Common myeloid progenitor, CD34-positive (primary cell): ENCODE data around the gene TAS2R60.

ENCODE experiments used
- CTCF ChIA-PET: fragments of 350-600 bp; sonication (Branson Sonifier 250); formaldehyde crosslinking; loops from one replicate; lab custom pipeline; 2021; ENCODE audit warnings: antibody characterized with exemption; lab: Charles Lee
- POLR2A ChIA-PET: fragments of 350-600 bp; sonication (Branson Sonifier 250); formaldehyde crosslinking; loops from one replicate; lab custom pipeline; 2021; ENCODE audit warnings: antibody characterized with exemption; lab: Charles Lee
- DNase-seq, 3 donors: peaks; one replicate each; pipeline versions ENCODE4 v3.0.0 to v3.0.0-alpha.2; 2013
- H3K27ac ChIP-seq, 2 experiments: 1 replicate in 1 of 2; 2 replicates in 1 of 2; pipeline ENCODE4 v1.7.0; 2013; ENCODE audit warnings: inconsistent platforms in 2 of 2, low read length in 2 of 2, mild to moderate bottlenecking in 2 of 2, low read depth in 1 of 2, moderate library complexity in 1 of 2; ENCODE audit not compliant: severe bottlenecking in 2 of 2, insufficient read depth in 1 of 2, poor library complexity in 1 of 2
- H3K27me3 ChIP-seq, 5 experiments: replicated peaks in 2 of 5; 1 replicate in 3 of 5; 2 replicates in 2 of 5; pipeline versions ENCODE4 v1.6.1 to v1.7.0; 2013; ENCODE audit warnings: low read length in 4 of 5, mild to moderate bottlenecking in 2 of 5, moderate library complexity in 2 of 5, inconsistent platforms in 1 of 5; ENCODE audit not compliant: insufficient read depth in 5 of 5, control insufficient read depth in 4 of 5
- H3K36me3 ChIP-seq, 4 experiments: 1 replicate in 2 of 4; 2 replicates in 2 of 4; pipeline versions ENCODE4 v1.6.1 to v1.7.0; 2013; ENCODE audit warnings: low read length in 3 of 4, control low read depth in 1 of 4, mild to moderate bottlenecking in 1 of 4; ENCODE audit not compliant: control insufficient read depth in 4 of 4, insufficient read depth in 4 of 4
- H3K4me1 ChIP-seq, 4 experiments: 1 replicate in 3 of 4; 2 replicates in 1 of 4; pipeline versions ENCODE4 v1.6.1 to v1.7.1; 2013; ENCODE audit warnings: low read length in 3 of 4, mild to moderate bottlenecking in 3 of 4, control low read depth in 1 of 4, inconsistent platforms in 1 of 4, moderate library complexity in 1 of 4; ENCODE audit not compliant: control insufficient read depth in 4 of 4, insufficient read depth in 4 of 4; ENCODE audit errors: control extremely low read depth in 1 of 4
- H3K4me3 ChIP-seq, 7 experiments: 1 replicate in 4 of 7; 2 replicates in 3 of 7; pipeline versions ENCODE4 v1.5.1 to v1.7.0; 2013; ENCODE audit warnings: mild to moderate bottlenecking in 7 of 7, low read length in 6 of 7, moderate library complexity in 6 of 7, inconsistent platforms in 2 of 7, low read depth in 2 of 7, control low read depth in 1 of 7; ENCODE audit not compliant: insufficient read depth in 4 of 7, control insufficient read depth in 1 of 7; ENCODE audit errors: extremely low read depth in 1 of 7
- H3K9me3 ChIP-seq, 5 experiments: 1 replicate in 4 of 5; 2 replicates in 1 of 5; pipeline versions ENCODE4 v1.6.1 to v1.7.1; 2013; ENCODE audit warnings: low read length in 4 of 5, mild to moderate bottlenecking in 2 of 5, inconsistent platforms in 1 of 5, low read depth in 1 of 5, moderate library complexity in 1 of 5; ENCODE audit not compliant: control insufficient read depth in 4 of 5, insufficient read depth in 2 of 5; ENCODE audit errors: control extremely low read depth in 1 of 5
- WGBS: methylation state at CpG from one replicate; pipeline ENCODE4 v1.1.5; 2013; ENCODE audit not compliant: insufficient coverage; 5-methylcytosine and 5-hydroxymethylcytosine counted together

TAS2R60 gene

DNA sequence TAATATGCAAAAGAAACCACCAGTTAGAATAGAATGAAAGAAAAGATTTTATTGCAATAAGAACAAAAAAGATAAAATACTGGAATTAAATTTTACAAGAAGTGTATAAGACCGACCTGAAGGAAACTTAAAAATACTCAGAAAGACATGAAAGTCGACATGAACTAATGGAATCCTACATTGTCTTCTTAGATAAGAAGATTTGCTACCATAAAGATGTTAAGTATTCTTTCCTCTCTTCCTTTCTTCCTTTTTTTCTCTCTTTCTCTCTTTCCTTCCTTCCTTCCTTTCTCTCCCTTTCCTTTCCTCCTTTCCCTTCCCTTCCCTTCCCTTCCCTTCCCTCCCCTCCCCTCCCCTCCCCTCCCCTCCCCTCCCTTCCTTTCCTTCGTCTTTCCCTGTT, 6.5 kb downstream of the TAS2R60 start:
- DNase-seq = no peak
- Histone ChIP-seq H3K4me1 (no peaks in the 10 kb centered on the region), H3K9me3 (no peaks in the 10 kb centered on the region), H3K36me3 (no peaks in the 10 kb centered on the region), H3K4me3 (no peak overlapping the region), H3K27me3 (no peaks in the 10 kb centered on the region), H3K27ac (no peak overlapping the region)
- no CpG with 5 or more reads among the region's 3 CpGs for WGBS
- ChIA-PET CTCF (no interaction called here), POLR2A (no interaction called here)

DNA sequence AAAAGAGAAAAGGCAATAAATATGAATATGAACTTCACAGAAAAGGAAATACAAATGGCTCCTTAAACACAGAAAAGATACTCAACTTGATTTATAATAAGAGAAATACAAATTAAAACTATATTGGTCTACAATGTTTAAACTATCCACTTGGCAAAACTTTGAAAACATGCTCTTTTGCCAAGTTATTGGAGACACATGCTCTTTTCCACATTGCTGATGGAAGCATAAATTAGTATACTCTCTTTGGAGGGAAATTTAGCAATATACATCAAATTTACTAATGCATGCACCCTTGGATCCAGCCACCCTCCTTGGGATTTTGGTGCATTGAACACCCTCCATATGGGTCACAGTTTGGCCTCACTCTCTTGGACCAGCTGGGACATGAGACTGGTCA, 7.9 kb downstream of the TAS2R60 start:
- no peak for DNase-seq
- Histone ChIP-seq H3K27me3 (no peaks in the 10 kb centered on the region), H3K4me1 (no peaks in the 10 kb centered on the region), H3K36me3 (no peaks in the 10 kb centered on the region), H3K4me3 (no peak overlapping the region), H3K9me3 (no peaks in the 10 kb centered on the region), H3K27ac (no peak overlapping the region)
- POLR2A ChIA-PET = interaction anchor here (0.7 kb wide), 1 partner anchor 19 kb away, joined by 3 read pairs; no protein-coding TSS in a partner anchor
- CTCF ChIA-PET = no interaction called here

DNA sequence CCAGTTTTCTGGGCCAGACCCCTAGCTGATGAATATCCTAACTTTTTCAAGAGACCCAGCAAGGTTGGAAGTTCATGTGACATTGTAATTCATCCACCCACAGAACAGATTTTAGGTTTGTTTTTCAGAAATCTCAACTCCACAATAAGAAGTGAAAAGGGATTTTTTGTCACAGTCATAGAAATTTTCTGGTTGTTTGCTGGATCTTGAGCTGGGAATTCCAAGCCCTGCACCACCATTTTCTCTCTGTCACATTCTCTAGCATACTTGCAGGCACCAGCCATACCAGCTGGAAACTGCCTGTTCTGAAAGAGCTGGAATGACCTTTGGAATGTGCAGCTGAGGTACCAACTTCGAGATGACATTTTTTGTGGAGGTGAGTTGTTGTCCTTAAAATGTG, 8.5 kb downstream of the TAS2R60 start:
- POLR2A ChIA-PET = interaction anchor here (0.7 kb wide), 1 partner anchor 20 kb away, joined by 3 read pairs; no protein-coding TSS in a partner anchor
- WGBS = 83% methylated on average over 1 of the region's 1 CpG

DNA sequence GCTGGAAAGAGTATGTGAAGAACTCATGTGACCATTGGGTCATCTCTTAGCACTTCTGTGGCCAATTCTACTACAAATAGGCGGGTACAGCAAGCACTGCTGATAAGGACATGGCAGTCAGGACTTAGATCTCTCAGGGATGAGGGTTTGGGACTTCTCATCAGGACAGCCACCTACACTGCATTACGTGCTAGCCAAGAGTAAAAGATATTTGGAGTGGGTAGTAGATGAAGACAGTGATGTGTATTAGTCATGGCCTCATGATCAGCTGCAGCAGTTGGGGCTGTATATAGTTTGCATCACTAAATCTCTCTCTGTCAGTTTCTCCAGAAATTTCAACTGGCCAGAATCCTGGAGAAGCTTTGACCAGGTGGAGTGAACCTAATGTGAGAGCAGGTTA, 9.2 kb downstream of the TAS2R60 start:
- Histone ChIP-seq H3K36me3 (no peaks in the 10 kb centered on the region), H3K9me3 (no peaks in the 10 kb centered on the region), H3K4me1 (no peaks in the 10 kb centered on the region), H3K4me3 (no peak overlapping the region), H3K27ac (no peak overlapping the region), H3K27me3 (no peaks in the 10 kb centered on the region)
- DNase-seq = no peak
- CTCF ChIA-PET = no interaction called here
- WGBS = 90% methylated on average over 1 of the region's 2 CpGs
- POLR2A ChIA-PET = no interaction called here

More for the DNA sequence above, 8.5 kb downstream of the TAS2R60 start:
- CTCF ChIA-PET = no interaction called here
- H3K4me3 ChIP-seq = no peak overlapping the region
- H3K27me3 ChIP-seq = no peaks in the 10 kb centered on the region
- no peaks in the 10 kb centered on the region for H3K36me3 ChIP-seq
- H3K4me1 ChIP-seq = no peaks in the 10 kb centered on the region
- no peak overlapping the region for H3K27ac ChIP-seq
- no peak for DNase-seq
- no peaks in the 10 kb centered on the region for H3K9me3 ChIP-seq

- no peaks in the 10 kb centered on the region for H3K9me3 ChIP-seq
- H3K36me3 ChIP-seq = peaks cover 0 to 2% (median 0%) of the 10 kb centered on the region in 4 experiments
- WGBS = 100% methylated on average over 1 of the region's 1 CpG
- ChIA-PET CTCF (interaction anchor here (0.8 to 1.0 kb wide), 2 partner anchors 10 to 14 kb away, joined by 3 read pairs; no protein-coding TSS in a partner anchor), POLR2A (interaction anchor here (0.6 kb wide), 1 partner anchor 84 kb away, joined by 6 read pairs; no protein-coding TSS in a partner anchor)
- no peaks in the 10 kb centered on the region for H3K4me1 ChIP-seq
- no peaks in the 10 kb centered on the region for H3K27me3 ChIP-seq
- no peak for DNase-seq
- no peak overlapping the region for H3K4me3 ChIP-seq
- no peak overlapping the region for H3K27ac ChIP-seq
Observed at GRCh38 chr7:143454091-143454680, 10.9 kb downstream of the TAS2R60 start.

DNA sequence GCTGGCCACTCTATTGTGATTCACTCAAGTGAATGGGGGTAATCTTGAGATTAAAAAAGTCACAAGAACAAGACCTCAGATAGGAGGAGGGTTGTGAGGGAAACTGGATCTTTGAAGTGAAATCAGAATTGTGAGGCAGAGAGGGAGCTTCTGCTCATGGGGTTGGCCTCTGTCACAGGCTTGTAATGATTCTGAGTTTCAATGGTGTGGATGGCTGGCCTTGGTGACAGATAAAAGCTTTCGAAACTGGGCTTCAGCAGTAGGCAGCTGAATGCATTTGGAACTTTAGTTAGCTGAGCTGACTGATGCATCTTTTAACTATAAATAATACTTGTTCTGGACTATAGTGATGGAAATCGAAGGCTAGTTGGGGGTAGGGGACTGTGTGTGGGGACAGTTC, 12.2 kb downstream of the TAS2R60 start:
- no CpG with 5 or more reads among the region's 2 CpGs for WGBS
- Histone ChIP-seq H3K27me3 (no peaks in the 10 kb centered on the region), H3K36me3 (peaks cover 0 to 2% (median 0%) of the 10 kb centered on the region in 4 experiments), H3K4me3 (no peak overlapping the region), H3K4me1 (no peaks in the 10 kb centered on the region), H3K9me3 (no peaks in the 10 kb centered on the region), H3K27ac (no peak overlapping the region)
- no peak for DNase-seq
- ChIA-PET POLR2A (no interaction called here), CTCF (interaction anchor here (0.9 kb wide), 1 partner anchor 15 kb away, joined by 4 read pairs; no protein-coding TSS in a partner anchor)

GRCh38 chr7:143455942-143456341, 12.7 kb downstream of the TAS2R60 start:
- ChIA-PET CTCF (interaction anchor here (0.9 kb wide), 1 partner anchor 16 kb away, joined by 4 read pairs; no protein-coding TSS in a partner anchor), POLR2A (no interaction called here)
- Histone ChIP-seq H3K4me3 (no peak overlapping the region), H3K27me3 (no peaks in the 10 kb centered on the region), H3K9me3 (no peaks in the 10 kb centered on the region), H3K36me3 (peaks cover 0 to 2% (median 0%) of the 10 kb centered on the region in 4 experiments), H3K4me1 (no peaks in the 10 kb centered on the region), H3K27ac (no peak overlapping the region)
- DNase-seq = no peak
- WGBS = no CpG with 5 or more reads among the region's 4 CpGs
